Measurements from ENCODE around the gene BPGM. TPM values are rescaled to one million over a fixed set of nuclear protein-coding genes. Genes with fewer than 3 reads are reported as not detected.

The BPGM gene
- total and polyA plus RNA-seq, 2 experiments from 2014 or later: 16.9 TPM

DNA sequence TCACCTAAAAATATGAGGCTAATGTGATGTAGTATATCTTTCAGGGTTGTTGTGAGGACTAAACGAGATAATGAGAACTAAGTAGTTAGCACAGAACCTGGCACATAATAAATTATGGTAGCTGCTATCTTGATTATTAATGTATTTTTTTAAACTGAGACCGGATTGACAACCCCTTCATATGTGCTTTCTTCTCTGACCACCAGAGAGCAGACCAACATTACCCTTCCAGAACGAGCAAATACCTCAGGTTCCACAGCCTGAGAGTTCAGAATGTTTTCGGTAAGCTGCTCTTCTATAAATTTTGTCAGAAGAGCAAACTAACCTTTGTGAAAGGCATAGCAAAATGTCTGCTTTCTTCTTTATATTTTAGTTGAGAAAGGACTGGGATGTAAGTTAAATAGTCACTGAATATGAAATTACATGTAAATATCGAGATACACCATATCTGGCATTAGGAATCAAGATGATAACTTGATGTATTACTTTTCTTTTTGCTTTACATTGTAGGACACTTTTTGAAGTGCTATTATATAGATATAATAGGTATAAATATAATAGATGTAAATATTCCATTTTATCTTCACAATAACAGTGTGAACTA is 13.6 kb upstream of the BPGM start:
- Histone ChIP-seq H3K27me3 (ENCODE audit: insufficient read depth) (no peaks in the 10 kb centered on the region), H3K79me2 (replicated peaks; ENCODE audit: insufficient read depth) (no peaks in the 10 kb centered on the region), H3K9me2 (ENCODE audit: insufficient read depth) (no peaks in the 10 kb centered on the region), H3K4me3 (no peak overlapping the region), H4K20me1 (replicated peaks; ENCODE audit: insufficient read depth) (no peaks in the 10 kb centered on the region), H3F3A (replicated peaks; ENCODE audit: low read depth) (no peaks in the 10 kb centered on the region), H2AFZ (no peak overlapping the region), H3K4me2 (no peak overlapping the region), H3K27ac (ENCODE audit: low read depth) (no peak overlapping the region), H3K4me1 (ENCODE audit: insufficient read depth) (no peaks in the 10 kb centered on the region), H3K36me3 (ENCODE audit: insufficient read depth) (no peaks in the 10 kb centered on the region)
- no peak overlapping the region for H3K27ac Mint-ChIP-seq
- TF ChIP-seq, protein P1, sequence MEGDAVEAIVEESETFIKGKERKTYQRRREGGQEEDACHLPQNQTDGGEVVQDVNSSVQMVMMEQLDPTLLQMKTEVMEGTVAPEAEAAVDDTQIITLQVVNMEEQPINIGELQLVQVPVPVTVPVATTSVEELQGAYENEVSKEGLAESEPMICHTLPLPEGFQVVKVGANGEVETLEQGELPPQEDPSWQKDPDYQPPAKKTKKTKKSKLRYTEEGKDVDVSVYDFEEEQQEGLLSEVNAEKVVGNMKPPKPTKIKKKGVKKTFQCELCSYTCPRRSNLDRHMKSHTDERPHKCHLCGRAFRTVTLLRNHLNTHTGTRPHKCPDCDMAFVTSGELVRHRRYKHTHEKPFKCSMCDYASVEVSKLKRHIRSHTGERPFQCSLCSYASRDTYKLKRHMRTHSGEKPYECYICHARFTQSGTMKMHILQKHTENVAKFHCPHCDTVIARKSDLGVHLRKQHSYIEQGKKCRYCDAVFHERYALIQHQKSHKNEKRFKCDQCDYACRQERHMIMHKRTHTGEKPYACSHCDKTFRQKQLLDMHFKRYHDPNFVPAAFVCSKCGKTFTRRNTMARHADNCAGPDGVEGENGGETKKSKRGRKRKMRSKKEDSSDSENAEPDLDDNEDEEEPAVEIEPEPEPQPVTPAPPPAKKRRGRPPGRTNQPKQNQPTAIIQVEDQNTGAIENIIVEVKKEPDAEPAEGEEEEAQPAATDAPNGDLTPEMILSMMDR (conservative IDR thresholded peaks at IDR 0.05; ENCODE audit: low read depth in 2 of 2): peak; percentile 85 to 87
- TF ChIP-seq EZH2 (IDR thresholded peaks at IDR 0.05; ENCODE audit: low read depth, unreplicated experiment): no peak
- no peak for TF ChIP-seq EZH2phosphoT487 (IDR thresholded peaks at IDR 0.05; ENCODE audit: unreplicated experiment)
- TF ChIP-seq, protein P2, sequence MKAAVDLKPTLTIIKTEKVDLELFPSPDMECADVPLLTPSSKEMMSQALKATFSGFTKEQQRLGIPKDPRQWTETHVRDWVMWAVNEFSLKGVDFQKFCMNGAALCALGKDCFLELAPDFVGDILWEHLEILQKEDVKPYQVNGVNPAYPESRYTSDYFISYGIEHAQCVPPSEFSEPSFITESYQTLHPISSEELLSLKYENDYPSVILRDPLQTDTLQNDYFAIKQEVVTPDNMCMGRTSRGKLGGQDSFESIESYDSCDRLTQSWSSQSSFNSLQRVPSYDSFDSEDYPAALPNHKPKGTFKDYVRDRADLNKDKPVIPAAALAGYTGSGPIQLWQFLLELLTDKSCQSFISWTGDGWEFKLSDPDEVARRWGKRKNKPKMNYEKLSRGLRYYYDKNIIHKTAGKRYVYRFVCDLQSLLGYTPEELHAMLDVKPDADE (IDR thresholded peaks at IDR 0.05): no peak
- TF ChIP-seq CREB1 (CRISPR knock-in tag; IDR thresholded peaks at IDR 0.05; ENCODE audit: low read depth): no peak
- no peak for TF ChIP-seq JUNB (IDR thresholded peaks at IDR 0.05; ENCODE audit: unreplicated experiment)
- H3K36me3 Mint-ChIP-seq (ENCODE audit: low read depth): no peaks in the 10 kb centered on the region
- no peaks in the 10 kb centered on the region for H3K9me3 Mint-ChIP-seq
- H3K4me3 Mint-ChIP-seq: no peak overlapping the region
- ATAC-seq (peak; percentile 69), DNase-seq (ENCODE audit: low spot score) (peak; percentile 76)
- H3K4me1 Mint-ChIP-seq: no peaks in the 10 kb centered on the region
- peaks cover 2% of the 10 kb centered on the region for H3K27me3 Mint-ChIP-seq (ENCODE audit: insufficient read depth, low read depth, poor library complexity)

DNA sequence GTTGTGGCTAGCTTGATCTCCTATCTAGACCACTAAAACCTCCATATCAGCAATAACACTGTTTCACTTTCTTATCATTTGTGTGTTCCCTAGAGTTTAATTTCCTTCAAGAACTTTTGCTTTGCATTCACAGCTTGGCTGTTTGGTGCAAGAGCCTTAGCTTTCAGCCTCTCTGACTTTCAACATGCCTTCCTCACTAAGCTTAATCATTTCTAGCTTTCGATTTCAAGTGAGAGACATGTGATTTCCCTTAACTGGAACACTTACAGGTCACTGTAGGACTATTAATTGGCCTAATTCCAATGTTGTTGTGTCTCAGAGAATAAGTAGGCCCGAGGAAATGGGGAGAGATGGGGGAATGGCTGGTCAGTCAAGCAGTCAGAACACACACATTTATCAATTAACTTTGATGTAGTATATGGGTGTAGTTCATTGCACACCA is 10.6 kb upstream of the BPGM start:
- Histone ChIP-seq H3K79me2 (replicated peaks; ENCODE audit: insufficient read depth) (no peaks in the 10 kb centered on the region), H3K4me3 (no peak overlapping the region), H3K27me3 (ENCODE audit: insufficient read depth) (no peaks in the 10 kb centered on the region), H4K20me1 (replicated peaks; ENCODE audit: insufficient read depth) (no peaks in the 10 kb centered on the region; the same call in 1 of the 2 replicates), H3K9me2 (ENCODE audit: insufficient read depth) (no peaks in the 10 kb centered on the region), H3F3A (replicated peaks; ENCODE audit: low read depth) (no peaks in the 10 kb centered on the region), H2AFZ (0 out of 2 replicates have a peak overlapping the region, but pooled peaks have one; percentile 11), H3K36me3 (ENCODE audit: insufficient read depth) (no peaks in the 10 kb centered on the region), H3K4me1 (ENCODE audit: insufficient read depth) (no peaks in the 10 kb centered on the region), H3K4me2 (no peak overlapping the region), H3K27ac (ENCODE audit: low read depth) (no peak overlapping the region)
- Mint-ChIP-seq H3K27me3 (ENCODE audit: insufficient read depth, low read depth, poor library complexity) (peaks cover 2% of the 10 kb centered on the region), H3K27ac (no peak overlapping the region), H3K4me1 (no peaks in the 10 kb centered on the region), H3K4me3 (no peak overlapping the region), H3K9me3 (no peaks in the 10 kb centered on the region), H3K36me3 (ENCODE audit: low read depth) (no peaks in the 10 kb centered on the region)
- TF ChIP-seq EZH2 (IDR thresholded peaks at IDR 0.05; ENCODE audit: low read depth, unreplicated experiment) (no peak), ZNF114 (CRISPR knock-in tag; IDR thresholded peaks at IDR 0.05) (no peak)
- TF ChIP-seq, protein P3, sequence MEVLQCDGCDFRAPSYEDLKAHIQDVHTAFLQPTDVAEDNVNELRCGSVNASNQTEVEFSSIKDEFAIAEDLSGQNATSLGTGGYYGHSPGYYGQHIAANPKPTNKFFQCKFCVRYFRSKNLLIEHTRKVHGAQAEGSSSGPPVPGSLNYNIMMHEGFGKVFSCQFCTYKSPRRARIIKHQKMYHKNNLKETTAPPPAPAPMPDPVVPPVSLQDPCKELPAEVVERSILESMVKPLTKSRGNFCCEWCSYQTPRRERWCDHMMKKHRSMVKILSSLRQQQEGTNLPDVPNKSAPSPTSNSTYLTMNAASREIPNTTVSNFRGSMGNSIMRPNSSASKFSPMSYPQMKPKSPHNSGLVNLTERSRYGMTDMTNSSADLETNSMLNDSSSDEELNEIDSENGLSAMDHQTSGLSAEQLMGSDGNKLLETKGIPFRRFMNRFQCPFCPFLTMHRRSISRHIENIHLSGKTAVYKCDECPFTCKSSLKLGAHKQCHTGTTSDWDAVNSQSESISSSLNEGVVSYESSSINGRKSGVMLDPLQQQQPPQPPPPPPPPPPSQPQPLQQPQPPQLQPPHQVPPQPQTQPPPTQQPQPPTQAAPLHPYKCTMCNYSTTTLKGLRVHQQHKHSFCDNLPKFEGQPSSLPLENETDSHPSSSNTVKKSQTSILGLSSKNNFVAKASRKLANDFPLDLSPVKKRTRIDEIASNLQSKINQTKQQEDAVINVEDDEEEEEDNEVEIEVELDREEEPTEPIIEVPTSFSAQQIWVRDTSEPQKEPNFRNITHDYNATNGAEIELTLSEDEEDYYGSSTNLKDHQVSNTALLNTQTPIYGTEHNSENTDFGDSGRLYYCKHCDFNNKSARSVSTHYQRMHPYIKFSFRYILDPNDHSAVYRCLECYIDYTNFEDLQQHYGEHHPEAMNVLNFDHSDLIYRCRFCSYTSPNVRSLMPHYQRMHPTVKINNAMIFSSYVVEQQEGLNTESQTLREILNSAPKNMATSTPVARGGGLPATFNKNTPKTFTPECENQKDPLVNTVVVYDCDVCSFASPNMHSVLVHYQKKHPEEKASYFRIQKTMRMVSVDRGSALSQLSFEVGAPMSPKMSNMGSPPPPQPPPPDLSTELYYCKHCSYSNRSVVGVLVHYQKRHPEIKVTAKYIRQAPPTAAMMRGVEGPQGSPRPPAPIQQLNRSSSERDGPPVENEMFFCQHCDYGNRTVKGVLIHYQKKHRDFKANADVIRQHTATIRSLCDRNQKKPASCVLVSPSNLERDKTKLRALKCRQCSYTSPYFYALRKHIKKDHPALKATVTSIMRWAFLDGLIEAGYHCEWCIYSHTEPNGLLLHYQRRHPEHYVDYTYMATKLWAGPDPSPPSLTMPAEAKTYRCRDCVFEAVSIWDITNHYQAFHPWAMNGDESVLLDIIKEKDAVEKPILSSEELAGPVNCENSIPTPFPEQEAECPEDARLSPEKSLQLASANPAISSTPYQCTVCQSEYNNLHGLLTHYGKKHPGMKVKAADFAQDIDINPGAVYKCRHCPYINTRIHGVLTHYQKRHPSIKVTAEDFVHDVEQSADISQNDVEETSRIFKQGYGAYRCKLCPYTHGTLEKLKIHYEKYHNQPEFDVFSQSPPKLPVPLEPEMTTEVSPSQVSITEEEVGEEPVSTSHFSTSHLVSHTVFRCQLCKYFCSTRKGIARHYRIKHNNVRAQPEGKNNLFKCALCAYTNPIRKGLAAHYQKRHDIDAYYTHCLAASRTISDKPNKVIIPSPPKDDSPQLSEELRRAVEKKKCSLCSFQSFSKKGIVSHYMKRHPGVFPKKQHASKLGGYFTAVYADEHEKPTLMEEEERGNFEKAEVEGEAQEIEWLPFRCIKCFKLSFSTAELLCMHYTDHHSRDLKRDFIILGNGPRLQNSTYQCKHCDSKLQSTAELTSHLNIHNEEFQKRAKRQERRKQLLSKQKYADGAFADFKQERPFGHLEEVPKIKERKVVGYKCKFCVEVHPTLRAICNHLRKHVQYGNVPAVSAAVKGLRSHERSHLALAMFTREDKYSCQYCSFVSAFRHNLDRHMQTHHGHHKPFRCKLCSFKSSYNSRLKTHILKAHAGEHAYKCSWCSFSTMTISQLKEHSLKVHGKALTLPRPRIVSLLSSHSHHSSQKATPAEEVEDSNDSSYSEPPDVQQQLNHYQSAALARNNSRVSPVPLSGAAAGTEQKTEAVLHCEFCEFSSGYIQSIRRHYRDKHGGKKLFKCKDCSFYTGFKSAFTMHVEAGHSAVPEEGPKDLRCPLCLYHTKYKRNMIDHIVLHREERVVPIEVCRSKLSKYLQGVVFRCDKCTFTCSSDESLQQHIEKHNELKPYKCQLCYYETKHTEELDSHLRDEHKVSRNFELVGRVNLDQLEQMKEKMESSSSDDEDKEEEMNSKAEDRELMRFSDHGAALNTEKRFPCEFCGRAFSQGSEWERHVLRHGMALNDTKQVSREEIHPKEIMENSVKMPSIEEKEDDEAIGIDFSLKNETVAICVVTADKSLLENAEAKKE (CRISPR knock-in tag; IDR thresholded peaks at IDR 0.05): no peak
- DNase-seq (ENCODE audit: low spot score) (no peak), ATAC-seq (no peak)
